Common myeloid progenitor, CD34-positive (primary cell): ENCODE results near the gene SMIM1.

Experiments used
- CTCF ChIA-PET: fragments of 350-600 bp; sonication (Branson Sonifier 250); formaldehyde crosslinking; loops from one replicate; lab custom pipeline; 2021; ENCODE audit warnings: antibody characterized with exemption; lab: Charles Lee
- POLR2A ChIA-PET: fragments of 350-600 bp; sonication (Branson Sonifier 250); formaldehyde crosslinking; loops from one replicate; lab custom pipeline; 2021; ENCODE audit warnings: antibody characterized with exemption; lab: Charles Lee
- DNase-seq, 3 donors: peaks; one replicate each; pipeline versions ENCODE4 v3.0.0 to v3.0.0-alpha.2; 2013
- H3K27ac ChIP-seq, 2 experiments: 1 replicate in 1 of 2; 2 replicates in 1 of 2; pipeline ENCODE4 v1.7.0; 2013; ENCODE audit warnings: inconsistent platforms in 2 of 2, low read length in 2 of 2, mild to moderate bottlenecking in 2 of 2, low read depth in 1 of 2, moderate library complexity in 1 of 2; ENCODE audit not compliant: severe bottlenecking in 2 of 2, insufficient read depth in 1 of 2, poor library complexity in 1 of 2
- H3K27me3 ChIP-seq, 5 experiments: replicated peaks in 2 of 5; 1 replicate in 3 of 5; 2 replicates in 2 of 5; pipeline versions ENCODE4 v1.6.1 to v1.7.0; 2013; ENCODE audit warnings: low read length in 4 of 5, mild to moderate bottlenecking in 2 of 5, moderate library complexity in 2 of 5, inconsistent platforms in 1 of 5; ENCODE audit not compliant: insufficient read depth in 5 of 5, control insufficient read depth in 4 of 5
- H3K36me3 ChIP-seq, 4 experiments: 1 replicate in 2 of 4; 2 replicates in 2 of 4; pipeline versions ENCODE4 v1.6.1 to v1.7.0; 2013; ENCODE audit warnings: low read length in 3 of 4, control low read depth in 1 of 4, mild to moderate bottlenecking in 1 of 4; ENCODE audit not compliant: control insufficient read depth in 4 of 4, insufficient read depth in 4 of 4
- H3K4me1 ChIP-seq, 4 experiments: 1 replicate in 3 of 4; 2 replicates in 1 of 4; pipeline versions ENCODE4 v1.6.1 to v1.7.1; 2013; ENCODE audit warnings: low read length in 3 of 4, mild to moderate bottlenecking in 3 of 4, control low read depth in 1 of 4, inconsistent platforms in 1 of 4, moderate library complexity in 1 of 4; ENCODE audit not compliant: control insufficient read depth in 4 of 4, insufficient read depth in 4 of 4; ENCODE audit errors: control extremely low read depth in 1 of 4
- H3K4me3 ChIP-seq, 7 experiments: 1 replicate in 4 of 7; 2 replicates in 3 of 7; pipeline versions ENCODE4 v1.5.1 to v1.7.0; 2013; ENCODE audit warnings: mild to moderate bottlenecking in 7 of 7, low read length in 6 of 7, moderate library complexity in 6 of 7, inconsistent platforms in 2 of 7, low read depth in 2 of 7, control low read depth in 1 of 7; ENCODE audit not compliant: insufficient read depth in 4 of 7, control insufficient read depth in 1 of 7; ENCODE audit errors: extremely low read depth in 1 of 7
- H3K9me3 ChIP-seq, 5 experiments: 1 replicate in 4 of 5; 2 replicates in 1 of 5; pipeline versions ENCODE4 v1.6.1 to v1.7.1; 2013; ENCODE audit warnings: low read length in 4 of 5, mild to moderate bottlenecking in 2 of 5, inconsistent platforms in 1 of 5, low read depth in 1 of 5, moderate library complexity in 1 of 5; ENCODE audit not compliant: control insufficient read depth in 4 of 5, insufficient read depth in 2 of 5; ENCODE audit errors: control extremely low read depth in 1 of 5
- WGBS: methylation state at CpG from one replicate; pipeline ENCODE4 v1.1.5; 2013; ENCODE audit not compliant: insufficient coverage; 5-methylcytosine and 5-hydroxymethylcytosine counted together

Gene SMIM1

GRCh38 chr1:3816331-3817137 is 44.0 kb downstream of the SMIM1 start:
- 96% methylated on average over 38 of the region's 38 CpGs for WGBS
- ChIA-PET CTCF (no interaction called here), POLR2A (no interaction called here)
- no peak overlapping the region for H3K4me3 ChIP-seq
- H3K27ac ChIP-seq: no peak overlapping the region
- no peaks in the 10 kb centered on the region for H3K4me1 ChIP-seq
- H3K9me3 ChIP-seq: no peaks in the 10 kb centered on the region
- H3K36me3 ChIP-seq: peaks cover 7 to 49% (median 19%) of the 10 kb centered on the region in 4 experiments
- no peak for DNase-seq
- no peaks in the 10 kb centered on the region for H3K27me3 ChIP-seq

- ChIA-PET POLR2A (no interaction called here), CTCF (no interaction called here)
- 96% methylated on average over 17 of the region's 17 CpGs for WGBS
- Histone ChIP-seq H3K36me3 (peaks cover 7 to 56% (median 21%) of the 10 kb centered on the region in 4 experiments), H3K27me3 (no peaks in the 10 kb centered on the region), H3K4me3 (no peak overlapping the region), H3K9me3 (no peaks in the 10 kb centered on the region), H3K4me1 (no peaks in the 10 kb centered on the region), H3K27ac (no peak overlapping the region)
- no peak for DNase-seq
Observed at GRCh38 chr1:3817138-3817740, 44.7 kb downstream of the SMIM1 start.

GRCh38 chr1:3817821-3818597 is 45.5 kb downstream of the SMIM1 start:
- Histone ChIP-seq H3K27ac (no peak overlapping the region), H3K4me3 (no peak overlapping the region), H3K27me3 (no peaks in the 10 kb centered on the region), H3K4me1 (no peaks in the 10 kb centered on the region), H3K9me3 (no peaks in the 10 kb centered on the region), H3K36me3 (peaks cover 7 to 63% (median 24%) of the 10 kb centered on the region in 4 experiments)
- ChIA-PET CTCF (no interaction called here), POLR2A (no interaction called here)
- WGBS: 95% methylated on average over 27 of the region's 28 CpGs
- DNase-seq: no peak

DNA sequence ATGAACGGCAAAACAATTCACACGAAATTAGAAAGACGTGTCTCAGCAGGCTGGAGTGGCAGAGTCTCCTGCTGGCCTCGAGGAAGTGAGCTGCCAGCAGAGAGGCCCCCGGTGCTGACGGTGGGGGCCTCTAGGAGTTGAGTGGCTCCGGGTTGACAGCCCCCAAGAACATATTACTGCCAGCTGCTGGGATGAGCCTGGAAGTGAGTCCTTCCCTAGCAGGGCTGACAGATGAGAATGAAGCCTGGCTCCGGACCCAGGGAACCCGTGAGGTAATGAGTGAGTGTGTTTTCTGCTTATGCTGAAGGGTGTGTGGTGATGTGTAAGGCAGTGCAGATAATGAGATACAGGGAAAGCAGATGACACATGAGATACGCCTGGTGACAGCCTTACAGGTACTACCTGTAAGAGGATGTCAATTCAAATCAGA is 47.2 kb downstream of the SMIM1 start:
- 79% methylated on average over 8 of the region's 10 CpGs for WGBS
- H3K27me3 ChIP-seq: no peaks in the 10 kb centered on the region
- ChIA-PET CTCF (no interaction called here), POLR2A (no interaction called here)
- no peaks in the 10 kb centered on the region for H3K4me1 ChIP-seq
- no peak overlapping the region for H3K4me3 ChIP-seq
- no peak overlapping the region for H3K27ac ChIP-seq
- H3K9me3 ChIP-seq: no peaks in the 10 kb centered on the region
- peaks cover 7 to 62% (median 33%) of the 10 kb centered on the region in 4 experiments for H3K36me3 ChIP-seq
- no peak for DNase-seq

DNA sequence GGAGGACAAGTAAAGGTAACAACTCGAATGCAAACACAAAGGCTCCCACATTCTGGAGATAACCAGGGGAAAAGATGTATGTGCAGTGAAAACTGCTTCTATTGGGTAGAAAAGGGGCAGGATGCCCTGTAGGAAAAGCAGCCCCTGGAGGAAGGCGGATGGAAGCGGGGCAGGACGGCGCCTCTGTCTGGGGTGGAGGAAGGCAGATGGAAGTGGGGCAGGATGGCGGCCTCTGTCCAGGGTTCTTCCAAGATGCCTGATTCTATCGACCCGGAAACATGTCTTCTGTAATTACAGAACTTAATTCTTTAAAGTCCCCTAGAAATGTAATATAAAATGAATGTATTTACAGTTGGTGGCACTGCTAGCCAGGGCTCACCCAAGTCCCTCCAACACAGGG is 47.8 kb downstream of the SMIM1 start:
- H3K9me3 ChIP-seq: no peaks in the 10 kb centered on the region
- CTCF ChIA-PET: no interaction called here
- no peaks in the 10 kb centered on the region for H3K27me3 ChIP-seq
- no peak for DNase-seq
- no peak overlapping the region for H3K4me3 ChIP-seq
- WGBS: 100% methylated on average over 5 of the region's 8 CpGs
- peaks cover 9 to 61% (median 32%) of the 10 kb centered on the region in 4 experiments for H3K36me3 ChIP-seq
- no peak overlapping the region for H3K27ac ChIP-seq
- POLR2A ChIA-PET: no interaction called here
- H3K4me1 ChIP-seq: no peaks in the 10 kb centered on the region

GRCh38 chr1:3821004-3821403 is 48.5 kb downstream of the SMIM1 start:
- Histone ChIP-seq H3K36me3 (peaks cover 11 to 61% (median 34%) of the 10 kb centered on the region in 4 experiments), H3K4me3 (no peak overlapping the region), H3K27me3 (no peaks in the 10 kb centered on the region), H3K4me1 (no peaks in the 10 kb centered on the region), H3K9me3 (no peaks in the 10 kb centered on the region), H3K27ac (no peak overlapping the region)
- DNase-seq: no peak
- ChIA-PET CTCF (no interaction called here), POLR2A (no interaction called here)
- WGBS: 97% methylated on average over 5 of the region's 6 CpGs

GRCh38 chr1:3821447-3821846 is 48.9 kb downstream of the SMIM1 start:
- Histone ChIP-seq H3K27me3 (no peaks in the 10 kb centered on the region), H3K4me3 (no peak overlapping the region), H3K4me1 (no peaks in the 10 kb centered on the region), H3K36me3 (peaks cover 13 to 60% (median 35%) of the 10 kb centered on the region in 4 experiments), H3K27ac (no peak overlapping the region), H3K9me3 (no peaks in the 10 kb centered on the region)
- 96% methylated on average over 13 of the region's 13 CpGs for WGBS
- POLR2A ChIA-PET: no interaction called here
- no peak for DNase-seq
- CTCF ChIA-PET: no interaction called here
